NCI-H2081 (cell line): ENCODE measurements around the gene CLCA4.
"Not testable (repeated sequence)": the region's sequence is repeated elsewhere in the genome, so short reads cannot be mapped to it uniquely, and the experiment has no call there.

Experiments used
- DNase-seq, 2 experiments: peaks; one replicate each; lab custom pipeline; 2025; lab: John Stamatoyannopoulos, UW

CLCA4 gene

DNA sequence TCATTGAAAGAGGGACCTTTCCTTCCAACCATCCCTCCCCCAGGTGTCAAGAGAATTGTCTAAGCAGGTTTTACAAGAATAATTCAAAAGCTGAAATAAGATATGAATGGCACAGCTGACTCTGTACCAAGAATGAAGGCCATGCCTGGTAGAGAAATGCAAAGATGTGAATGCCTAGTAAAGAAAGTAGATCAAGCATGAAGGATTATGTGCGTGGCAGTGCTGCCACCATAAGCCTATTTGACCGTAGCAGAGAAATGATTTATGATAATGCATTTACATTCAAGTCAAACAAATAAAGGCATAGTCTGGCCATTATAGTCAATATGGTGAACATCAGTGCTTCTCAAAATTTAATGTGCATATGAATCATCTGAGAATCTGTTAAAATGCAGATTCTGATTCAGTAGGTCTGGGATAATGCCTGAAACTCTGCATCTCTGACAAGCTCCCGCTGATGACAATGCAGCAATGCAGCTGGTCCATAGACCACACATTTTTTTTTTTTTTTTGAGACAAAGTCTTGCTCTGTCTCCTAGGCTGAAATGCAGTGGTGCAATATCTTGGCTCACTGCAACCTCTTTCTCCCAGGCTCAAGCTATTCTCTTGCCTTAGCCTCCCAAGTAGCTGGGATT lies 16.6 kb upstream of the CLCA4 start:
- DNase-seq, result no peak

DNA sequence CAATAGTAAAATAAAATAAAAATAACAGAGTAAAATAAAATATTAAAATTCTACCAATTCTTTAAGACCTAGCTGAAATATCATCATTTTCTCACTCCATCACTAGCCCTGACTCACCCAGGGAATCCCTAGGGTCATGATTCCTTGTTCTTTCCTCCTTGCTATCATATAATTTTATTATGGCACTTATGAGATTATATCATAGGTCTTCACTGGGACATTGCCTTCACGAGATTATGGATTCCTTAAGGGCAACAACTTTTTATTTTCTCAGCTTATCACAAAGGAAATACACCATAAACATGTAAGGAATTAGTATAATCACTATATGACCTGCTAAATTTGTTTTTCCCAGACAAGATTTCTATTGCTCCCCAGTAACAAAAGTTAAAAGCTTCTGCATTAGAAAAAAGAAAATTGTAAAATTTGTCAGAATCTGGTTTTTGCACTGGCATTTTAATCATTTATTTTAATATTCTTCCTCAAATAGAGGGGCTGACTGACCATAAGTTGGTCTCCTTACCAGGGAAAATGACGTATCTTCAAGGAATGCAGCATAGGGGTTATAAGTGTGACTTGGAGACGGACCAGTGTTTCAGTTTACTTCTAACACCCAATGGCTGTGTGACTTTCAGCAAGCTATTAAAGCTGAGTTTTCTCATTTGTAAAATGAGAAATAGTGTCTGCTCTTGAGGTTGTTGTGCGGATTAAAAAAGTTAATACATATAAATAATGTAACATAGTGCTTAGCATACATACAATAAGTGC lies 8.8 kb upstream of the CLCA4 start:
- DNase-seq, result no peak

DNA sequence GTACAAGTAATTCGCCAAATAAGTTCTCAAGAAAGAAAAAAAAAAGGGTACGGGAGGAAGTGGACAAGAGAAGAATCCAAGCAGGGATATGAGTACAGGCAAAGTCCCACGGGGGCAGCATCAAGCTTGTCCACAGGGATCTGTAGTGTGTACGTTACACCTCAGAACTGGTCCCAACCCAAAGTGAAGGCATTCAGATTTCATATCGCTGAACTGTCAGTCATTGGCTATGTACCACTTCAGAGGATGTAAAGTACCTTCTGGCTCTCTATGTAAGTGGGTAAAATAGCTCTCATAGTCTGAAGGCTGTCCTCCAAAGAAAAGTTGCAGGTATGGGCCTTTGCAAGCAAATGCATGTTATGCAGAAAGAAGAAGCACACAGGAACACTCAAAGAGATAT lies 8.1 kb upstream of the CLCA4 start:
- no peak for DNase-seq

DNA sequence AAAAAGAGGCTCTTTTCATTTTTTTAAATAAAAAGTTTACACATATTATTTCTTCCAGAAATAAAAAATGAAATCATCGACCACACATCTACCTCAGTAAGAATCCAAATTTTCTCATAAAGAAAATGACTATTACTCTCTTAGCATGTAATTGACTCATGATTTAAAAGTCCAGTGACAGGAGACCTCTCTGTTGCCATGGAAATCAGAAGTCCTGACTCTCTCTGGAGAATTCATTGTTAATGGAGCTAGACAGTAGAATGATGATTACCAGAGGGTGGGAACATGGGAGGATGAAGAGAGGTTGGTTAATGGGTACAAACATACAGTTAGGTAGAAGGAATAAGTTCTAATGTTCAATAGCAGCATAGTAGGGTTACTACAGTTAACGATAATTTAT lies 5.0 kb upstream of the CLCA4 start:
- no peak for DNase-seq

GRCh38 chr1:86542631-86543030 lies 4.2 kb upstream of the CLCA4 start:
- DNase-seq, result no peak

GRCh38 chr1:86548839-86549238 lies 2.0 kb downstream of the CLCA4 start:
- DNase-seq, result no peak

DNA sequence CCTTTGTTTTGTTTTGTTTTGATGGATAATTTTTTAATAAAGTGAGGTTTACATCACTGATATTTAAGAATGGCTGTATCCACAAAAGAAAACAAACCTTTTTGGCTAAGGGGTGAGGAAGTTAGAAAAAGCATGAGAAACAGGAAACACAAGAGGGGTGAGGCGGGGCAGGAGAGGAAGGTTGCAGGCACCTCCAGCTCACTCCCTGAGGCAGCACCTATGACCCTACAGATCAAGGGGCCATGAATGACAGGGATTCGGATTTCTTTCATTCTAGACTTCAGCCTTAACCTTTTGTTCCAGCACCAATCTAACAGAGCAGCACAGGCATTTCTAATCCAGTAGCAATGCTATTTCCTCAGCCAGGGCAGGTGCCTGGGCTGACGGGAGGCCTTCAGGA lies 4.4 kb downstream of the CLCA4 start:
- DNase-seq, result no peak

DNA sequence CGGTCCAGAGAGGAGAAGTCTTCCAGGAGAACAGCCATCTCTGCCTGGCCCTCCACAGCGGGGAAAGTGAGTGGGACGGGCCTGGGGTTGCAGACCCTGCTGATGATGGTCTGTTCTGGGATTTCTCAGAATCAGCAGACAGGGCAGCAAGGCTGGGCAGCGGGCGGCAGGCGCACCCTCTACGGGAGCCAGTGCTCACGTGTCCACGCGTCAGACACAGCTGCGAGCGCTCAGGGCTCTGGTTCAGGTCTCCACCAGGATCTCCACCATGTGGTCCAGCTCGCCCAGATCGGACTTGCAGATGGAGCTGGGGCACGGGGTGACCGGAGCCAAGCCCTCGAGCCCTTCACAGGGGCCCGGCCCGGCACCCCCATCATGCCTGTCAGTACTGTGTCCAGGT lies 5.5 kb downstream of the CLCA4 start:
- DNase-seq, result no peak

- no peak for DNase-seq
Observed at GRCh38 chr1:86557739-86558138, 10.9 kb downstream of the CLCA4 start.

DNA sequence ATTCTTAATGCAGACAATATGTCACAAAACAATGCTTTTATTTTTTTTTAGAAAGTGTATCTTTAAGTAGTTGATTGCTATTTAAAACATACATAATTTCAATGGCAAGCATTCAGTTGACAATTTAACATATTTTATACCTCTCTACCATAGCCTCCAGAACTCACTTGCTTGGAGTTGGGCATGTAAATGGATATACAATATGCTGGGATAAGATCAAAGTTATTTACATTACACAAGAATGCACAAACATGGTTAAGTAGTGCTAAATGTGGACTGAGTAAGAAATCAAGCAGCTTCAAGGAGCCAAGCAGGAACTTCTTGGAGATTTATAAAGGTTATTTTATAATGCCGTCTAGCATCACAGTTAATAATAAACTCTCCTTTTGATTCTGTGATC lies 17.0 kb downstream of the CLCA4 start:
- DNase-seq, result no peak

DNA sequence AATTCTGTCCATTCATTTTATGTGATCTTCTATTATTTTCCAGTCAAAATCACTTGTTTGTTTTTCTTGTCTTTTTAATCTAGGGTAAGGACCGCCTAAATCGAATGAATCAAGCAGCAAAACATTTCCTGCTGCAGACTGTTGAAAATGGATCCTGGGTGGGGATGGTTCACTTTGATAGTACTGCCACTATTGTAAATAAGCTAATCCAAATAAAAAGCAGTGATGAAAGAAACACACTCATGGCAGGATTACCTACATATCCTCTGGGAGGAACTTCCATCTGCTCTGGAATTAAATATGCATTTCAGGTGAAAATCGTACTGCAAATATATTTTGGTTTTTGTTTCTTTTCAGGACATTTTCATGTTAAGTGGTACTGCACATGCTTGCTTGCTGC lies 20.5 kb downstream of the CLCA4 start:
- no peak for DNase-seq

GRCh38 chr1:86567878-86568277 lies 21.0 kb downstream of the CLCA4 start:
- no peak for DNase-seq

- DNase-seq, result no peak
Observed at GRCh38 chr1:86573763-86574484, 27.0 kb downstream of the CLCA4 start.

GRCh38 chr1:86581231-86581630 lies 34.4 kb downstream of the CLCA4 start:
- DNase-seq, result no peak

DNA sequence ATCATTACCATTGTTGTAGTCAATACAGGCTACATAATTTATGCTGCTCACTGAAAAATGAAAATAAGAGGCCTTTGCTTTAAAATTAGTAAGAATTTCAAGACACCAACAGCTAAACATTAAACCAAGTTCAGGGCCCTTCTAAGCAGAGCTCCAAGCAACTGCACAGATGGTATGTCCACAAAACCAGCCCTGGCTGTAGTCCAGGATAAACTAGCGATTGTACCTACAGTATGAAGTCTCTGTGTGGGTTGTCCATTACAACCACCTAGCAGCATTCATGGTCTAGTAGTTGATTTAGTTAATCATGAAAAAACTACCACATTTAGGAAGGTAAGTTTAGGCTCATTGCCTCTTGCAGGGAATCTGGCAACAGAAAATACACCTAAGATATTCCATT lies 35.3 kb downstream of the CLCA4 start:
- DNase-seq, result no peak

DNA sequence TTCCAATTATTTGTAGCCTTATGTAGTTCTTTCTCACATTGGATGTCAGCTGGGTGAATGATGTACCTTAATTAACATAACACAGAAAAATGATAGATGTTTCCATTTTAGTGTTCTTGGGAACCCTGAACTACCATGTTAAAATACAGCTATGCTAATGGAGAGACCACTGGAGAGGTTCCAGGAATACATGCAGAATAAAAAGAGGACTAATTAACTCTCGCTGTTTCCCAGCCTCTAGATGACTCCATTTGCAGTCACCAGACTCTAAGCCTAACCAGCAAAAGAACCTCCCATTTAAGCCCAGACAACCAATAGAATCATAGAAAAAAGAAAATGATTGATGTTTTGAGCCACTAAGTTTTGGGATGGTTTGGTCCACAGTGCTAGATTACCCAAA lies 36.2 kb downstream of the CLCA4 start:
- DNase-seq, result no peak

- DNase-seq, result no peak
Observed at GRCh38 chr1:86583593-86583992, 36.7 kb downstream of the CLCA4 start.

- no peak for DNase-seq
Observed at GRCh38 chr1:86594284-86594770, 47.4 kb downstream of the CLCA4 start.

- no peak for DNase-seq
Observed at GRCh38 chr1:86596224-86596623, 49.3 kb downstream of the CLCA4 start.

- DNase-seq, result no peak
Observed at GRCh38 chr1:86596741-86597290, 49.9 kb downstream of the CLCA4 start.

- DNase-seq, result not testable (repeated sequence)
Observed at GRCh38 chr1:86606080-86606479, 59.2 kb downstream of the CLCA4 start.

- DNase-seq, result no peak
Observed at GRCh38 chr1:86616433-86616832, 69.6 kb downstream of the CLCA4 start.

DNA sequence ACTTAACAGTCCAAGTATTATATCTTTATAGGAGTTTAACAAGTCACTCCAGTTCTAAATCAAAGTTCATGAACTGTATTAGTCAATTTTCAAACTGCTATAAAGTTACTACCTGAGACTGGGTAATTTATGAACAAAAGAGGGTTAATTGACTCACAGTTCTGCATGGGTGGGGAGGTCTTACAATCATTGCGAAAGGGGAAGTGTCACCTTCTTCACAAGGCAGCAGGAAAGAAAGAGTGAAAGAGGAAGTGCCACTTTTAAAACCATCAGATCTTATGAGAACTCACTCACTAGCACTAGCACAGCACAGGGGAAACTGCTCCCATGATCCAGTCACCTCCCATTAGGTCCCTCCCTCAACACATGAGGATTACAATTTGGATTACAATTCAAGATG lies 70.0 kb downstream of the CLCA4 start:
- no peak for DNase-seq
